HG03196 (cell line): ENCODE measurements around the gene PDE4D.

Experiments used
- ATAC-seq: cut with Tn5 transposase; IDR thresholded peaks from one replicate; pipeline ENCODE4 v1.9.1; 2021; ENCODE audit not compliant: unreplicated experiment

PDE4D gene

DNA sequence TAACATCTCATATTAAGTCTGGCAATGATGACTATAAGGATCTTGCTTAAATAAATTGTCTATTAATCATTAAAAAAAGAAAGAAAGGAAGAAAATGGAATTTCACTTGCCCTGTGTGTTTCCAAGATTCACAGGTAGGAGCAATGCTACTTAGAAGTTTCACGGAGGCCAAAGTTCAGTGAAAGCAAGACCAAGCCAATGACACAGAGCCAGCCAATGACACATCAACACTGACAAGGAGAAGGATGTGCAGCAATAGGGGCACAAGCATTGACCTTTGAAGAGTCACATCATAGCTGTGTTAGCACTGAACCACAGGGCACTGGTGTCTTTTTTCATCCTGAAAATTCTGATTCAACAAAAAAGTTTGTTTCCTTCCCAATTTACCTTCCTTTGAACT lies 364.3 kb downstream of the PDE4D start:
- ATAC-seq, result no peak

DNA sequence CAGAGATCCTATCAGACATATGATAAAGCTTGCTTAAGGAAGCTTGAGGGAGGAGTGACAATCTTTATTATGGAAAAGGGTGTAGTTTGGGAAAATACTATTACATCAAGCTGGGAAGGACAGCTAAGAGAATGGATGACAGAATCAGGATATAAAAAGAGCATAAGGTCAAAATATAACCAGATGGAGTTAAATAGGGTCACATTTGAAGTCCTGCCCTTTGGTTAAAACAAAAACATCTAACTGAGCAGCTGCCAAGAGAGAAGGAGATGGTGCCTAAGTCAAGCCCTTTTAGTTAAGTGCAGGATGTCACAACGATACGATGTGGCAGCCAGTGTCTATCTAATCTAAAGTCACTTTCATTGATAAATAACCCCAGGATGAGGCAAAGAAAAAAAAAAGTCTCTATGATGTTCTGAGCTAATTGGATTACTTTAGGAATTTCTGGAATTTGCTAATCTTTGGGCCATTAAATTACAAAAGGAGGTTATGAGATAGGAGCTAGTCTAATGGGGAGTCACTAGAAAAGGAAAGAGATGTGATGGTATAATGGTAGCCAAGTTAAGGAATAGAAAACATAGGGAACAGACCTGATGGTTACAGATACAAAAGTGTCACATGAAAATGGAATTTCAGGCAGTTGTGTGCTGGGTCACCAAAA lies 365.2 kb downstream of the PDE4D start:
- ATAC-seq, result no peak

DNA sequence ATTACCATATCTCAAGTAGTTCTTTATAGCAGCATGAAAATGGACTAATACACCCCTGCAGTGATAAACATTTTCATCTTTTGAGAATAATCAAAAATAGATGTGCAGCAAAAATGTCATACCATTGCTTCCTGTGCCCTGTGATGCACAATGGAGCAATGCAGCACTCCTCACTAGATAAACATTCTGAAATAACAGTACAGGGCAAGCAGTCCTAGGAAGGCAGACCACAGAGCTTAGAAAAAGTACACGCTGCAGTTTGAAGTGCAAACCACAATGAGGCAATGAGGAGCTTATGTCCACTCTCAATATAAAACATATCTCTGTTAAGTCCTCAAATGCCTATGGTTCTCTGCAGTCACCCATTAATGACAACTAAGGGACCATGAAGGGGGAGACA lies 367.6 kb downstream of the PDE4D start:
- ATAC-seq, result no peak

DNA sequence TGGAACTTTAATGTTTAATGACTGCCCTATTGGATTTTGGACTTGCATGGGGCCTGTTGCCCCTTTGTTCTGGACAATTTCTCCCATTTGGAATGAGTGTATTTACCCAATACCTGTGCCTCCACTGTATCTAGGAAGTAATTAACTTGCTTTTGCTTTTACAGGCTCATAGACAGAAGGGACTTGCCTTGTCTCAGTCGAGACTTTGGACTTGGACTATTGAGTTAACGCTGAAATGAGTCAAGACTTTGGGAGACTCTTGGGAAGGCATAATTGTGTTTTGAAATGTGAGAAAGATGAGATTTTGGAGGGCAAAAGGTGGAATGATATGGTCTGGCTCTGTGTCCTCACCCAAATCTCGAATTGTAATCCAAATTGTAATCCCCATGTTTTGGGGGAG lies 368.2 kb downstream of the PDE4D start:
- no peak for ATAC-seq

DNA sequence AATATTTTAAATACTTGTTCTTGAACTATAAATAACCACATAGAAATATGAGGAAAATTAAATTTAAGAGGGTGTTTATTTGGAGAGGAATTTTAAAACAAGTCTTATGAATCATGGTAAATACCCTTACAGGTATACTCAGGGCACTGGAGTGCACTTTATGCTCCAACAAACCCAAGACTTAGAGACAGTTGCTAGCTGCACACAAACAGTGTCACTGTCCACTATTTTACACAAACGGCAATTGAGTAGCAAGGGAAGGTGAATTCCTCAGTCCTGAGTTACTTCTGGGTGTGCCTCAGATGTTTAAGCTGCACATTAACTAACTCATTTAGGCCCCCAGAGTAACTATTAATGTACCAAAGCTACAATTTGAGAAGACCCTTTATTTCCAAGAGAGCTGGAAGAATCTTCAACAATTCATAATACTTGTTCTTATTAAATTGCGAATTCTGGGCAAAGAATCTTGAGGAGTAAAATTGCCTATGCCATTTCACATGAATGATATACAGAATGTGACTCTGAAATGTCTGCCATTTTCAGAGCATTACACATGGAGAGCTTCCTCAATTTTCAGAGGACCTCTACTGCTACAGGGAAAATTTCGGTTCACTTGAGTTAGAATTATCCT lies 371.2 kb downstream of the PDE4D start:
- no peak for ATAC-seq

DNA sequence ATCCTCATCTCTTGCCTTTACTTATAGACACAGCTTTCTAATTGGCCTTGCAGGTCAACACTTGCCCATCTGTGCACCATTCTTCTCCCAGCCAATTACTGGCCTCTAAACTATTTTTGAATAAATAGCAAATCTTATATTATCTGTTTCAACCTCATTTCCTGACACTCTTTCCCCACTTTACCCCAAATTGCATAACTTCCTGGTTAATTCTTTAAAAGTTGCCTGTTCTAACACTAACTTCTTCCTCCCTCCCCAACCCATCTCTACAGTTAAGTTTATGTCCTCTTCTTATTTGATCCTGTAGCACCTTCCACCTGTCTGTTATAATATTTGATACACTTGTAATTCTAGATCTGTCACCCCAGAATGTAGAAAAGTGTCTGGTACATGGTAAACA lies 372.1 kb downstream of the PDE4D start:
- no peak for ATAC-seq

DNA sequence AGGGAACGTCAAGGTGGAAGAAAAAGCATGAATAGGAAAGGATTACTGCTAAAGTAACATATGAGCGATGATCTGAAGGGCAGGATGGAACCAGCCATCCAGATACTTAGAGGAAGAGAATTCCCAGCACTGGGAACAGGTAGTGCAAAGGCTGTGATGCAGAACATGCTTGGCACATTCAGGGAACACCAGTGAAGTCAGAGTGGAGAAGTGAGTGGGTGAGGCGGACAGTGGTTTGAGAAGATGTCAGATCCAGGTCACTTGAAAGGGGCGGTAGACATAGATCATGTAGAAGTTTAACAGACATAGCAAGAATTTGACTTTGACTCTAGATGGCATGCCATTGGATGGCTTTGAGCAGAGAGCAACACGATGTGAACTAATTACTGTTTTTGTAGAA lies 374.2 kb downstream of the PDE4D start:
- no peak for ATAC-seq

DNA sequence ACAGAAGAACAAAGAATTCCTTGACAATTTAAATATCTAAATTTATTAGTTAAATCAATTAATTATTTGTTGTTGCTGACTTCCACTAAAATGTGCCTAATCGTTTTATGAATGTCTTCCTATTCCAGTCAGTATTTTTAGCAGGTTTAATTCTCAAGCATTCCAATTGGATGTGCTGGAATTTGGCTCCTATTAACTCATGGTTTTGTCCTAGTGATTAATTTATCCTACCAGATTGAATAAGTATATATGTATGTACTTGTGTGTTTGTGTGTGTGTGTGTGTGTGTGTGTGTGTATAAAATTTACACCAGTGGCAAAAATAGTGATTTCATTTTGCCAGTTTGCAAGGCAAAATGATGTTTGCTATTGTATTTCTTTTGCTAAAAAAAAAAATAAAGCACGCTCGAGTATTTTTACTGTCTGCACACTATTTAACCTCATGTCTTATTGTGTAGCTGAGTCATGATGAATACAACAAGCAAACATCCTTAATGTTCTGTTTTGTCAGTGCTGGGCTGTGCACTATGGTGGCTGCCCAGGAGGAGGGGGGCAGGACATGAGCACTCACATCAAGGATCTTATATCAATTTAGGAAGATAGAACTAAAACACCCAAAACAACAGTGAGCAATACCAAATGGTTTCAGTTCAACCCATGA lies 375.5 kb downstream of the PDE4D start:
- no peak for ATAC-seq

DNA sequence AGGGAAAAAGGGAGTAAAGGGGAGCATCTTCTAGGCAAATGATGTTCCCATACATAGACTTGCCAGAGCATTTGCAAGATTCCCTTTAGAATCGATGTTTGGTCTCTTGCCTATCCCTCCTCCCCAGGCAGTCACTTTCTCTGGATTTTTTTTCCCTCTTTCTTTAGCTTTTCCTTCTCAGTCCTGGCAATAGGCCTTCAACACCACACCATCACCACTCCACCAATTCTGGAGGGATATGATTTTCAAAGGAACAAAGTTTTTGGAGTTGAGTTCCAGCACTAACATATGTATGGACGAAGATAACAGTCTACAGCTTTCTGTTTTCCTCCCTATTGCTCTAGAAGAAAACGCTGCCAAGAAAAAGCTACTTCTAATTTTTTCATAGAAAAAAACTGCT lies 377.4 kb downstream of the PDE4D start:
- no peak for ATAC-seq

DNA sequence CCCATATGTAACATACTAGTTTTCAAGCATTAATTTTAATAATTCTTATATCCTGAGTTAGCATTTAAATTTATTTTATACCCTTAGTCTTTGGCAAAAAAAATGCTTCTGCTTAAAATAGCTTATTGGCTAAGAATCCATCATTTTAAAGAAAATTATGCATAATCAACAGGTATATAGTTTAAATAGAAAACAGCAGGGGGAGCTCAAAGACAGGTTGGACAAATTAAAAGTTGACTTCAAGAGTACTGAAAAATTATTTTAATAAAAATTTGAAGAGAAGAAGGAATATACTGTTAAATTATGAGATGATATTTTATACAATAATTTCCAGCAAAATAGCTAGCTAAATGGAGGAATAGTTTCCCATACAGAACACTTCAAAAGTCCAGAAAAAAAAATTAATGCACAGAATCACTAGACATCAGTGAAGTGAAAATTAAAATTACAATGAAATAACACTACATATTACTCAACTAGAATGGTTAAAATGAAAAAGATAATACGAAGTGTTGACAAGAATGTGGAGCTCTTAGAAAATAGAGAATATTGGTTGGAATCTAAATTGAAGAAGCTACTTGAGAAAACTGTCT lies 387.1 kb downstream of the PDE4D start:
- ATAC-seq, result no peak

DNA sequence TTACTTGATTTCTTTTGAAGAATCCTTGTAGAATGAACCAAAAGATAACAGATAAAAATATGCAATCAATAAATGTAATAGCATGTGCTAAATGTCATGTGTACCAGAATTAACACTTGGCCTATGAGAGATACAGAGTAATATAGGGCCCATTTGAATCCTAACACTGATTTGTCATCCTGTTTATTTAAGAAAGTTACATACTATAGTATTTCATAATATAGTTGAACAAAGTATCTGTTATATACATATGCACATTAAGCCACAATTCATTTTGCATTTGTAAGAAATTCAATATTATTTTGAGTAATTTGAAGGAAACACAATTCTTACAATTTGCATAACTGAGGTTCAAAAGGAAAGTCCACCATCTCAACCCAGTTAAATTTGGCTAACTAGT lies 389.5 kb downstream of the PDE4D start:
- ATAC-seq, result no peak

DNA sequence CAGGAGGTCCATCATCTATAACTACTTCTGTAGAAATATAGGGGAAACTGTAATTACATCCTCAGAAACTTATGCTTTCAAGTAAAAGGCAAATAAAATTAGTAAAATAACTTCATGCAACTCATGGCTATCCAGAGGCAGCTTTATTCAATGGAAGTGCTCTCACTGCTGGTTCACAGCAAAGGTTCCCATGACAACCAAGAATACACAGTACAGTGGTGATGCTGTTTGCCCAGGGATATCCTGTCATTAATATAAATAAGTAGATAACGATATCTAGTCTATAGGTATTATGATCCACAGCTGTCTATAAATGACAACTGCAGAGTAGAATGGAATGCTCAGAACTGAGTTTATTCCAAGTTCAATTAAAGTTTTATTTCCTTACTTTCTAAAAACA lies 390.3 kb downstream of the PDE4D start:
- ATAC-seq, result no peak

DNA sequence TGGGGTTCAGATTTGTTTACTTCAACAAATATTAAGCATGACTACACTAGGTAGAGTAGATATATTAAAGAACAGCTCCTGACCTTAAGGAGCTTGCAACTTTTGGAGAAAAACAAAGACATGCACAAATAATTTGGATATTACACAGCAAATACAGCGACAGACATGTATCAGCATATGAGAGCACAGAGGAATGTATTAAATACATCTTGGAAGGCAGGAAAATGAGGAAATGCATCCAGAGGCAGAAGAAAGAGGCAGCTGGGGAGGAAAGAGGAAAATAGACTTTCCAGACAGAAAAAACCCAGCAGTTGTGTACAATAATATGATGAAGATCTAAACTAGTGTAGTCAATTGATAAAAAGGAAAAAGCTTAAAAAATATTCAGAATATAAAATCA lies 392.2 kb downstream of the PDE4D start:
- no peak for ATAC-seq

DNA sequence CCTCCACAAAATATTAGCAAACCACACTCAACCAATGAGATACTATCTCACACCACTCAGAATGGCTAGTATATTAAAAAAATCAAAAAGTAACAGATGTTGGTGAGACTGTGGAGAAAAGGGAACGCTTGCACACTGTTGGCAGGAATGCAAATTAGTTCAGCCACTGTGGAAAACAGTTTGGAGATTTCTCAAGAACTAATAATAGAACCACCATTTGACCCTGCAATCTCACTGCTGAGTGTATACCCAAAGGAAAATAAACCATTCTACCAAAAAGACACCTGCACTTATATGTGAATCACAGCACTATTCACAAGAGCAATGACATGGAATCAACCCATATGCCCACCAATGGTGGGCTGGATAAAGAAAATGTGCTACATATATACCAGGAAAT lies 393.5 kb downstream of the PDE4D start:
- no peak for ATAC-seq

DNA sequence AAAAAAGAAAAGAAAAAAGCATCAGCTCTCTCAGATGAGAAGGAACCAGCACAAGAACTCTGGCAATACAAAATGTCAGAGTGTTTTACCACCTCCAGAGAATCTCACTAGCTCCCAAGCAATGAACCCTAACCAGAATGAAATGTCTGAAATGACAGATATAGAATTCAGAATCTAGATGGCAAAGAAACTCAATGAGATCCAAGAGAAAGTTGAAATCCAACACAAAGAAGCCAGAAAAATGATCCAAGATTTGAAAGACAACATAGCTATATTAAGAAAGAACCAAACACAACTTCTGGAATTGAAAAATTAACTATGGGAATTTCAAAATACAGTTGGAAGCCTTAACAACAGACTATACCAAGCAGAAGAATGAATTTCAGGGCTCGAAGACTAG lies 396.3 kb downstream of the PDE4D start:
- no peak for ATAC-seq

DNA sequence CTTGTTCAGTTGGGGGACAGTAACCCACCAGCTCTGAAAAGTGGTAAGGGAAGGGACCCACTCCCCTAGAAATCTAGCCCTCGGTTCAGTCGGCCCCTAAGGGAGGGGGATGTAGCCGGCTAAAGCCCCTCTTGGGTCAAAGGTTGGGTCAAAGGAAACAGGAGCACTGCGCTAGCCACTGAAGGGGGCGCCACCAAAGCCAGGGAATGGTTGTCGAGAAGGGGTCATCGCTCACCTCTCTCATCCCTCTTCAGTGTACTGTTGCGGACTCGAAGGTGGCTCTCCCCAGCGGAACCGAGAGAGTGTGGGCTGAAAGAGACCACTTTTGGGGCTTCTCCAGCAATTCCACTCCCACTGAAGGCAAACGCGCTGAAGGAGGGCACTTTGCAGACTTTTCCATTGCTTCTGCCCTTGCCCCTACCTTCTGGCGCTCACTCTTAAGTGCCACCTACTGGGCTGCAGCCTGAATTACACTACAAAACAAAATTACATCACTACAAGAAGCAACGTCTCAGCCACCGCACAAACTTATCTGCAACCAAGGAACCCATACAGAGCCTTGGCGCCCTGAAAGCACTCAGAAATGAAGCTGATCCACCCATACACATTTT lies 396.9 kb downstream of the PDE4D start:
- ATAC-seq, result no peak

DNA sequence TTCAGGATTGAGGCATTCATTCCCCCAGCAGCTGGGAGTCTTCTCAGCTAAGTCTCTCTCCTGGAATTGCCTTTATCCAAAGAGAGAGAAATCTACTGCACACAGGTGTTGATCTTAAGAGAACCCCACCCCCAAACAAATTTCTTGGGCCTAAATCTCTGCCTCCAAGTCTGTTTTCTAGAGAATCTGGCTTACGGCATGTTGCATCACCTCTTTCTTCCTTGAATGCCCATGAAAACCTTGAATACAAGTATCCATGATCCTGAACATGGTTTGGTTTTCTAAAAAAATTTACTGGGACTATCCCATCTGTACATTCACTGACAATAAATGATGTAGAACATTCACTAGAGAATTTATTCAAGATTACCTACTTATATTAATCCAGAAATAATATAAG lies 401.6 kb downstream of the PDE4D start:
- ATAC-seq, result no peak

DNA sequence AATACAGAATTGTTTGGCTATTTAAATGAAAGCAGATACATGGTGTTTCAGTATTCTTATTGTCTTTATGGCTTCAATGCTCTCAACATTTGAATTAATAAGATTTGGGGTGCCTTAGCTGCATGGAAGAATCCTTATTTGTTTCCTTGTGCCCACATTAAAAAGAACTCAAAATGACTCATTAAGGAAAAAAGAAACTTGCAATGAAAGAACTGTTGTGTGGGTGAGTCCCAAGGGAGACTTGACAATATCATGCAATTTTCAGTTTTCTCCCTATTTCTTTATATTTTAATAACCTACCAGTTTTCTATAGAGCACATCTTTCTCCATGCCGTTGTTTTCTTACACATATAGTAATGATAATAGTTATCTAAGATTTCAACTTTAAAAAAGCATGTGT lies 404.0 kb downstream of the PDE4D start:
- no peak for ATAC-seq

DNA sequence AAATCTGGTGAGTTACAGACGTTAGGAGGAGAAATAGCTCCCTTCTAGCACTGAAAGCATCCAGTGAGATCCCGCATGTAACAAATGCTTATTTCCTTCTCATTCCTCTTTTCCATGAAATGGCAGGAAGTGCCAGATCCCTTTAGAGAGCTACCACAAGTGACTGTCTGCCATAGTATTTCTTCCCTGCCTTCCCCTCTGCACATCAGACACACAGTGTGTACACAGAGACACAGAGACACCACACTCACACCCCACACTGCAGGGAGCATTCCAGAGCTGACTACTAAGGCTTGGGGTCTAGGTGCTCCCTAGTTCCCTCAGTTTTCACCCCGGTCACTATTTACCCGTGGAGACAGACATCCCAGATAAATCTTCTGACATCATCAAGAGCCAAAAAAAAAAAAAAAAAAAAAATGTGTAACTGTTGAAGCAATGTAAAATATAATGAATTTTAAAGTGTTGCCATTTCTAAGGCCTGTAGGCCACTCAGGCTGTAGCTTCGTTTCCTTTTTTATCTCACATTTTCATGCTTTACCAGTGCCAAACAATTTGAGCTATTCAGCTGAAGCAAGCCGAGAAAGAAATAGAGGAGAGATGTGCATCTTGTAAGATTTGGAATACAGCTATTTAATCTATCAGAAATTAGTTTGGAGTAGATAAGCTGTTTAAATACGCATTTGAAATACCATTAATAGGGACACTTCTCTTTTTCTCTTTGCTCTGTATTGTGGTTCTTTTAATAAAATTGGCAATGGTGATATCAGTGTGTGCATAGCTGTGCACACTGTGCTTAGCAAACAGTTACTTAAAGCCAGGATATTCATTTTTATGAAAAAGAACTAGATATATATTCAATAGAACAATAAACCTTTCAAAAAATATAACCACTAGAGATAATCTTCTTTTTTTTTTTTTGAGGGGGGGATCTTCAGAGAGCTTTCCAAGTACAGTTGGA lies 405.5 kb downstream of the PDE4D start:
- no peak for ATAC-seq

DNA sequence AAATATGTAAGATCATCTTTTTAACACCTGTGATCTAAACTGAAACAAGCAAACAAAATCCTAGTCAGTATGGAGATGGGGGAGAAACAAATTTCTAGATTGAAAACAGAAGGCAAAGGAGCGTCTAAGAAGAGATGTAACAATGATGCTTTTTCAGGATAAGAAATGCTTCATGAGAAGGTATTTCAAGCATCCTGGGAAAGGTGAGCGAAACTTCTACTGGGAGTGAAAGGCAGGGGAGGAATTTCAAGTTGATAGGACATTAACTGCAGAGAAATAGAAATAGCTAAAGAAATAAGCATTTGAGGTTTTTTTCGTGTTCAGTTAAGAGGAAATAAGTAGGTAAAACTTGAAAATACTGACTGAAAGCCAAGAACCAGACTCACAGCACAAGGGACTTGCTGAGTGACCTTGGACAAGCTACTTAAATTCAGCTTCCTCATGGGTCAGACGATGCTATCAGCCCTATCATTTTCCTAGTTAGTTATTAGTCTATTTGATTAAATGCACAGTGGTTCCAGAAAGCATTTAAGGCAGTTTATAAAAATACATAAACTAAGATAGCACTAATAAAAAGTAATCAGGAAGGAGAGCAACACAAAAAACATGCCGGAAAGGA lies 406.3 kb downstream of the PDE4D start:
- no peak for ATAC-seq
